GM12865 (cell line): ENCODE results near the gene ARPC5.

Source experiments
- DNase-seq: peaks from one replicate; pipeline ENCODE4 v3.0.0; 2010; ENCODE audit warnings: low read depth
- H3K4me3 ChIP-seq: 2 replicates; pipeline ENCODE4 v1.5.1; 2011; ENCODE audit warnings: mild to moderate bottlenecking, low read depth, low read length, control low read depth
- TF ChIP-seq, protein P1 (sequence below): IDR thresholded peaks from 2 replicates; pipeline ENCODE4 v1.5.1; 2011; ENCODE audit warnings: low read length, control low read depth, low read depth, inconsistent platforms; ENCODE audit not compliant: insufficient read depth; ENCODE audit errors: missing control alignments

ARPC5 gene

DNA sequence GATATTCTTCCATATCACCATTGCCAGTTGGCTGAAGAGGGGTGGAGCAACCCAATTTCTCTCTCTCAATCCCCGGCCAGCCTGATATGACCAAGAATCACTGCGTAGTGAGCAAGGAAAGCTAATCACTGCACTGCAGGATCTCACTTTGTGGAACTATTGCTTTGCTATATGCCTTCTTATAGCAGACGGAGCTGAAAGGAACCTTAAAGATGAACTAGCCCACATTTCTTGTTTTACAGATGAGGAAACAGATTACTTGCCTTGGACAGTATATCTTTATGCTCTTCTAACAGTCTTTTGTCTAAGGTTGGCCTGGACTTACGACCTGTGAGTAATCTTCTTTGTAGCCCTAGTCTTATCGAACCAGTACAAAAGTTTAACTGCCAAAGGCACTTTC lies 9.9 kb upstream of the ARPC5 start:
- no peak overlapping the region for H3K4me3 ChIP-seq
- DNase-seq, result no peak
- TF ChIP-seq, protein P1, sequence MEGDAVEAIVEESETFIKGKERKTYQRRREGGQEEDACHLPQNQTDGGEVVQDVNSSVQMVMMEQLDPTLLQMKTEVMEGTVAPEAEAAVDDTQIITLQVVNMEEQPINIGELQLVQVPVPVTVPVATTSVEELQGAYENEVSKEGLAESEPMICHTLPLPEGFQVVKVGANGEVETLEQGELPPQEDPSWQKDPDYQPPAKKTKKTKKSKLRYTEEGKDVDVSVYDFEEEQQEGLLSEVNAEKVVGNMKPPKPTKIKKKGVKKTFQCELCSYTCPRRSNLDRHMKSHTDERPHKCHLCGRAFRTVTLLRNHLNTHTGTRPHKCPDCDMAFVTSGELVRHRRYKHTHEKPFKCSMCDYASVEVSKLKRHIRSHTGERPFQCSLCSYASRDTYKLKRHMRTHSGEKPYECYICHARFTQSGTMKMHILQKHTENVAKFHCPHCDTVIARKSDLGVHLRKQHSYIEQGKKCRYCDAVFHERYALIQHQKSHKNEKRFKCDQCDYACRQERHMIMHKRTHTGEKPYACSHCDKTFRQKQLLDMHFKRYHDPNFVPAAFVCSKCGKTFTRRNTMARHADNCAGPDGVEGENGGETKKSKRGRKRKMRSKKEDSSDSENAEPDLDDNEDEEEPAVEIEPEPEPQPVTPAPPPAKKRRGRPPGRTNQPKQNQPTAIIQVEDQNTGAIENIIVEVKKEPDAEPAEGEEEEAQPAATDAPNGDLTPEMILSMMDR, result no peak

DNA sequence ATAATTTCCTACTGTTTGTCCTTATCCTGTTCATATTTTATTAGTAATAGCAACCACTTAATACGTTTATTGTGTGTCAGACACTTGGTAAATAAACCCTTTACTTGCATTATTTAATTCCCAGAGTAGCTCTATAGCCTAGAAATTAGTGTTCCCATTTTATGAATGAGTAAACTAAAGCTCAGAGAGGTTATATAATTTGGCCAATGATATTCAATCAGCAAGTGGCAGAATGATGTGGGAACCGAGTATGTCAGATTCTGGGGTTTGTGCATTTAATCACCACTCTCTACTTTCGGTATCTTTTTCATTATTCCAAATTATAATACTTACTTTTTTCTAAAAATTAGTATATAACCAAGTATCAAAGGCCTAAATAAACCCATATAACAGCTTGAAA lies 6.6 kb upstream of the ARPC5 start:
- TF ChIP-seq, protein P1, result no peak
- no peak for DNase-seq
- no peak overlapping the region for H3K4me3 ChIP-seq

DNA sequence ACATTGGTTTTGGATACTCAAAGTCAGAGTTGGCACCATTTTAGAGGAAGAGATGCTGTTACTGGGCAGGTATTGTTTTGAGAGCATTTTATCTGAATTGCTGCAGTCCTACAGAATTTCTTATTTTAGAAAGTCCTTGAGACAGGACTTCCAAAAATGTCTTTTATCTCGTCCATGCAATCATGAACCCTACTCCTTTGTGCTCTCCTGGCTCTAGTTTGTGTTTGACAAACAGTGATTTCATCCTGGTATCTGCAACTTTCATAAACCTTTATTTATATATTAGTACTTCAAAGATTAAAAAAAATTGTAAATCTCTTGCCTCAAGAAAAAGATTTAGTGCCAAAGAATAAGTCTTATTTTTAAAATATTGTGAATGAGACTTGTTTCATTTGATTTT lies 4.6 kb upstream of the ARPC5 start:
- H3K4me3 ChIP-seq, result peak overlapping the region; percentile 25; the same call in 1 of the 2 replicates
- no peak for DNase-seq
- TF ChIP-seq, protein P1, result no peak

DNA sequence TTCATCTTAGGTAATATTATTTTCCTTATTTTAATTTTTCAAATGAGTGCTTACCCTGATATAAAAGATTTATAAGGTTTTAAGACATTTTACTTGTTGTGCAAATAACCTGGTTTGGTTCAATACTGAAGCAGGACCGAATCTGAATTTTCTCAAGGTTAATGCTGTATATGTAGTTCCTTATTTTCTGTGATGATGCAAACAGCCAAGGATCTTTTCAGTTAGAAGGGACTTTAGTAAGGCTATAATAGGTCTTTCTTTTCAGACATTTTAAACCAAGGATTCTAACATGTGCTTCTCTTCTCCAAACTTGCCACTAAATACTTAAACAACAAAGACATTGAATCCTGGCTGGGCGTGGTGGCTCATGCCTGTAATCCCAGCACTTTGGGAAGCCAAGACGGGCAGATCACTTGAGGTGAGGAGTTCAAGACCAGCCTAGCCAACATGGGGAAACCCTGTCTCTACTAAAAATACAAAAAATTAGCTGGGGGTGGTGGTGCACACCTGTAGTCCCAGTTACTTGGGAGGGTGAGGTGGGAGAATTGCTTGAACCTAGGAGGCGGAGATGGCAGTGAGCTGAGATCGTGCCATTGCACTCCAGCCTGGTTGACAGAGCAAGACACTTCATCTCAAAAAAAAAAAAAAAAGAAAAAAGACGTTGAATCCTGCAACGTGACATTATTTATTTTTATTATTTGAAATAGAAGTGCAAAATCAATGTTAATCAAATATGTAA lies 3.2 kb upstream of the ARPC5 start:
- no peak for DNase-seq
- TF ChIP-seq, protein P1, result no peak
- H3K4me3 ChIP-seq, result no peak overlapping the region

DNA sequence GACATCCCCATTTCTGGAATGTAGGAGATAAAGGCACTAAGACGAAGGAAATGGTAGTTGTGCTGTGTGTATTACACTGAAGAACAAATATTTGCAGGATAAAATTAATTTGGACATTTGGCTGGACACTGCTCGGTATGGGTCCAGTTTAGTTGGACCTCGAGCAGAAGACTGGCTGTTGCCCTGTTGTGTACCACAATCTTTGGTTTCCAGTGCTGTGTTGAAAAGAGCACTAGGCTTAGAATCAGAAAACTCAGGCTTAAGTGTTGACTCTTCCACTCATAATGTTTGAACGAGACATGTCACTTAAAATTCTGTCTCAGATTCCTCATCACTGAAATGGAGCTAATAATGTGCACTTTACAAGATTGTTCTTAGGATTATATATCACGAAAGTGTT lies 1.2 kb upstream of the ARPC5 start:
- peak overlapping the region; percentile 68 for H3K4me3 ChIP-seq
- TF ChIP-seq, protein P1, result no peak
- DNase-seq, result no peak

DNA sequence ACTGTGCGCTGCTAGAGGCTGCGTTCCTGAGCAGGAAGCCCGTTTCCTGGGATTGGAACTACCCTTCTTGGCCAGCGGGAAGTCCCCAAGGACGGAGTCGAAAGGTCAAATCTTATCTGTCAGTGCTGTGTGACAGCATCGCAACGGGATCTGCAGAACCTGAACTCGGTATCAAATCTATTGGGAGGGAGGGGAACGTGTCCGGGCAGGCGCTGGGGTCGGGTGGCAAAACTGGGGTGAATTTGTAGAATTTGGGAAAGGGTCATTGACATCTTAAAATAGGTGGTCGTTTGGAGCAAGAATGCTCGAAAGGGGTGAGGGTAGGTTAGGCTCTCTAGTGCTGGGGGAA lies 725 bp upstream of the ARPC5 start:
- H3K4me3 ChIP-seq, result peak overlapping the region; percentile 68
- DNase-seq, result no peak

More for the DNA sequence above, 725 bp upstream of the ARPC5 start:
- TF ChIP-seq, protein P1, result no peak
